PFSK-1 (cell line): ENCODE data around the gene SKIC3.

ENCODE experiments used
- FOXP2 ChIP-seq: optimal IDR thresholded peaks from 2 replicates; pipeline ENCODE3; 2011; ENCODE audit warnings: borderline replicate concordance, control low read depth, inconsistent platforms; ENCODE audit not compliant: insufficient read depth; ENCODE audit errors: extremely low read length, extremely low read depth
- POLR2AphosphoS5 ChIP-seq: IDR thresholded peaks from 2 replicates; pipeline ENCODE4 v1.6.1; 2012; ENCODE audit warnings: low read depth, mild to moderate bottlenecking, control low read depth, low read length, moderate library complexity
- REST ChIP-seq, 2 experiments: IDR thresholded peaks; 2 replicates each; pipeline versions ENCODE4 v1.6.1 to v1.8.0; 2011 to 2012; ENCODE audit warnings: low read depth in 2 of 2, low read length in 2 of 2, control low read depth in 1 of 2, inconsistent platforms in 1 of 2, mild to moderate bottlenecking in 1 of 2, moderate library complexity in 1 of 2; ENCODE audit not compliant: insufficient read depth in 1 of 2
- SIN3A ChIP-seq: IDR thresholded peaks from 2 replicates; pipeline ENCODE4 v1.6.1; 2012; ENCODE audit warnings: mild to moderate bottlenecking, low read length, moderate library complexity, borderline replicate concordance; ENCODE audit not compliant: insufficient read depth
- TAF1 ChIP-seq: IDR thresholded peaks from 2 replicates; pipeline ENCODE4 v1.6.1; 2012; ENCODE audit warnings: low read length, control low read depth, borderline replicate concordance; ENCODE audit not compliant: insufficient read depth

The SKIC3 gene

GRCh38 chr5:95565280-95565920, 10.6 kb upstream of the SKIC3 start:
- TF ChIP-seq SIN3A (no peak), REST (IDR thresholded peaks at IDR 0.05; ENCODE audit: insufficient read depth in 1 of 2, low read depth in 2 of 2, low read length in 2 of 2) (no peak), POLR2AphosphoS5 (no peak), FOXP2 (no peak), TAF1 (no peak)

- TF ChIP-seq FOXP2 (no peak), SIN3A (no peak), TAF1 (no peak), REST (IDR thresholded peaks at IDR 0.05; ENCODE audit: insufficient read depth in 1 of 2, low read depth in 2 of 2, low read length in 2 of 2) (no peak), POLR2AphosphoS5 (no peak)
These were observed 9.7 kb upstream of the SKIC3 start for GRCh38 chr5:95564450-95564849.

- no peak for TF ChIP-seq REST (IDR thresholded peaks at IDR 0.05; ENCODE audit: insufficient read depth in 1 of 2, low read depth in 2 of 2, low read length in 2 of 2)
- no peak for TF ChIP-seq TAF1
These were observed 8.6 kb upstream of the SKIC3 start for GRCh38 chr5:95563367-95563766.

GRCh38 chr5:95562282-95562681, 7.5 kb upstream of the SKIC3 start:
- TF ChIP-seq SIN3A (no peak), POLR2AphosphoS5 (no peak), FOXP2 (no peak), REST (IDR thresholded peaks at IDR 0.05; ENCODE audit: insufficient read depth in 1 of 2, low read depth in 2 of 2, low read length in 2 of 2) (no peak), TAF1 (no peak)

- no peak for TF ChIP-seq SIN3A
- TF ChIP-seq TAF1 = no peak
- no peak for TF ChIP-seq REST (IDR thresholded peaks at IDR 0.05; ENCODE audit: insufficient read depth in 1 of 2, low read depth in 2 of 2, low read length in 2 of 2)
- no peak for TF ChIP-seq FOXP2
- TF ChIP-seq POLR2AphosphoS5 = no peak
These were observed 3.1 kb upstream of the SKIC3 start for GRCh38 chr5:95557841-95558240.
